GM20431 (cell line): ENCODE measurements around the gene GPR132.
"Not testable (repeated sequence)": the region's sequence is repeated elsewhere in the genome, so short reads cannot be mapped to it uniquely, and the experiment has no call there.

ENCODE experiments used
- in situ Hi-C: fragments of 300-500 bp; cut with MseI, MboI; formaldehyde crosslinking; loops from one replicate; pipeline ENCODE4 v1.15.0; 2020; ENCODE audit warnings: low sequenced_read_pairs; ENCODE audit not compliant: unreplicated experiment

The GPR132 gene

GRCh38 chr14:105063506-105063905, 1.7 kb downstream of the GPR132 start:
- in situ Hi-C loops = not testable (repeated sequence)

- in situ Hi-C loops = no loop called here
Measured at GRCh38 chr14:105063056-105063455, 2.2 kb downstream of the GPR132 start.

- in situ Hi-C loops = no loop called here
Measured at GRCh38 chr14:105062048-105062433, 3.2 kb downstream of the GPR132 start.

GRCh38 chr14:105061428-105062047, 3.7 kb downstream of the GPR132 start:
- in situ Hi-C loops = no loop called here

- in situ Hi-C loops = no loop called here
Measured at GRCh38 chr14:105060751-105061427, 4.3 kb downstream of the GPR132 start.

GRCh38 chr14:105059925-105060565, 5.2 kb downstream of the GPR132 start:
- in situ Hi-C loops = no loop called here

- in situ Hi-C loops = no loop called here
Measured at GRCh38 chr14:105059035-105059924, 6.0 kb downstream of the GPR132 start.

- in situ Hi-C loops = no loop called here
Measured at GRCh38 chr14:105058521-105059034, 6.7 kb downstream of the GPR132 start.

- in situ Hi-C loops = no loop called here
Measured at GRCh38 chr14:105056303-105056831, 8.9 kb downstream of the GPR132 start.

- in situ Hi-C loops = no loop called here
Measured at GRCh38 chr14:105055736-105056302, 9.4 kb downstream of the GPR132 start.

GRCh38 chr14:105055334-105055733, 9.9 kb downstream of the GPR132 start:
- in situ Hi-C loops = no loop called here

GRCh38 chr14:105053996-105054395, 11.2 kb downstream of the GPR132 start:
- in situ Hi-C loops = no loop called here

- in situ Hi-C loops = no loop called here
Measured at GRCh38 chr14:105053421-105053820, 11.8 kb downstream of the GPR132 start.

- in situ Hi-C loops = no loop called here
Measured at GRCh38 chr14:105052110-105052458, 13.1 kb downstream of the GPR132 start.

GRCh38 chr14:105051182-105052109, 13.8 kb downstream of the GPR132 start:
- in situ Hi-C loops = no loop called here

GRCh38 chr14:105050551-105050897, 14.7 kb downstream of the GPR132 start:
- in situ Hi-C loops = no loop called here

- in situ Hi-C loops = loop anchor here (10.0 kb wide), 1 partner anchor 75 kb away; the partner anchor contains the start of gene AHNAK2
Measured at GRCh38 chr14:105049753-105050550, 15.3 kb downstream of the GPR132 start.
